ENCODE data around the gene GNAL. TPM values are rescaled to one million over a fixed set of nuclear protein-coding genes. Genes with fewer than 3 reads are reported as not detected.

The GNAL gene
- total RNA-seq, 1 donor from 2014 or later, result 14.7 TPM

GRCh38 chr18:11654736-11655605, 34.1 kb upstream of the GNAL start:
- DNase-seq (ENCODE audit: low read depth), result no peak
- Histone ChIP-seq H3K36me3 (ENCODE audit: control insufficient read depth, insufficient read depth, low read length) (no peaks in the 10 kb centered on the region), H3K27me3 (ENCODE audit: control insufficient read depth, insufficient read depth, low read length) (peaks cover 7% of the 10 kb centered on the region), H3K4me3 (ENCODE audit: low read depth, low read length) (no peak overlapping the region)
- peak; percentile 90 for TF ChIP-seq CTCF (IDR thresholded peaks at IDR 0.05; ENCODE audit: insufficient read depth, low read length, poor library complexity, severe bottlenecking)

GRCh38 chr18:11655606-11655932, 33.5 kb upstream of the GNAL start:
- TF ChIP-seq CTCF (IDR thresholded peaks at IDR 0.05; ENCODE audit: insufficient read depth, low read length, poor library complexity, severe bottlenecking), result no peak
- Histone ChIP-seq H3K27me3 (ENCODE audit: control insufficient read depth, insufficient read depth, low read length) (peaks cover 7% of the 10 kb centered on the region), H3K4me3 (ENCODE audit: low read depth, low read length) (no peak overlapping the region), H3K36me3 (ENCODE audit: control insufficient read depth, insufficient read depth, low read length) (no peaks in the 10 kb centered on the region)
- DNase-seq (ENCODE audit: low read depth), result no peak

- no peak for TF ChIP-seq CTCF (IDR thresholded peaks at IDR 0.05; ENCODE audit: insufficient read depth, low read length, poor library complexity, severe bottlenecking)
- Histone ChIP-seq H3K27me3 (ENCODE audit: control insufficient read depth, insufficient read depth, low read length) (peaks cover 7% of the 10 kb centered on the region), H3K4me3 (ENCODE audit: low read depth, low read length) (no peak overlapping the region), H3K36me3 (ENCODE audit: control insufficient read depth, insufficient read depth, low read length) (no peaks in the 10 kb centered on the region)
- no peak for DNase-seq (ENCODE audit: low read depth)
Measured at GRCh38 chr18:11657152-11657551, 31.9 kb upstream of the GNAL start.

GRCh38 chr18:11657554-11657953, 31.5 kb upstream of the GNAL start:
- H3K27me3 ChIP-seq (ENCODE audit: control insufficient read depth, insufficient read depth, low read length), result peaks cover 7% of the 10 kb centered on the region
- no peak for DNase-seq (ENCODE audit: low read depth)
- H3K4me3 ChIP-seq (ENCODE audit: low read depth, low read length), result no peak overlapping the region
- H3K36me3 ChIP-seq (ENCODE audit: control insufficient read depth, insufficient read depth, low read length), result no peaks in the 10 kb centered on the region
- no peak for TF ChIP-seq CTCF (IDR thresholded peaks at IDR 0.05; ENCODE audit: insufficient read depth, low read length, poor library complexity, severe bottlenecking)

- Histone ChIP-seq H3K27me3 (ENCODE audit: control insufficient read depth, insufficient read depth, low read length) (peaks cover 7% of the 10 kb centered on the region), H3K36me3 (ENCODE audit: control insufficient read depth, insufficient read depth, low read length) (no peaks in the 10 kb centered on the region), H3K4me3 (ENCODE audit: low read depth, low read length) (no peak overlapping the region)
- no peak for DNase-seq (ENCODE audit: low read depth)
- TF ChIP-seq CTCF (IDR thresholded peaks at IDR 0.05; ENCODE audit: insufficient read depth, low read length, poor library complexity, severe bottlenecking), result no peak
Measured at GRCh38 chr18:11658019-11658418, 31.0 kb upstream of the GNAL start.

GRCh38 chr18:11658989-11659388, 30.1 kb upstream of the GNAL start:
- no peak overlapping the region for H3K4me3 ChIP-seq (ENCODE audit: low read depth, low read length)
- peaks cover 6% of the 10 kb centered on the region for H3K27me3 ChIP-seq (ENCODE audit: control insufficient read depth, insufficient read depth, low read length)
- TF ChIP-seq CTCF (IDR thresholded peaks at IDR 0.05; ENCODE audit: insufficient read depth, low read length, poor library complexity, severe bottlenecking), result no peak
- no peaks in the 10 kb centered on the region for H3K36me3 ChIP-seq (ENCODE audit: control insufficient read depth, insufficient read depth, low read length)
- DNase-seq (ENCODE audit: low read depth), result no peak

All from kidney epithelial cell (primary cell).